GM12878 (cell line): ENCODE measurements around the gene SLC45A1. TPM values are rescaled to one million over a fixed set of nuclear protein-coding genes. Genes with fewer than 3 reads are reported as not detected.

Source experiments
- ATAC-seq: fragments of 200-7000 bp; cut with Tn5 transposase; 3 replicates; pipeline ENCODE4 v1.9.1; 2020; ENCODE audit warnings: mild to moderate bottlenecking, moderate library complexity
- BruUV-seq: library from RNA; stranded (reverse); fragments of 400-500 nt; replicated peaks from 2 replicates; lab custom pipeline; 2021; lab: Mats Ljungman, UMichigan
- CTCF ChIA-PET: fragments of 300-600 bp; sonication (Branson Sonifier 250); formaldehyde crosslinking; extraction: SDS; loops from one replicate; lab custom pipeline; 2021; ENCODE audit warnings: inconsistent platforms; lab: Yijun Ruan, JAX
- POLR2A ChIA-PET: fragments of 350-600 bp; formaldehyde crosslinking; extraction: SDS; loops from one replicate; lab custom pipeline; 2021; ENCODE audit warnings: inconsistent platforms; lab: Charles Lee
- RAD21 ChIA-PET: fragments of 300-600 bp; sonication (Branson Sonifier 250); formaldehyde crosslinking; loops from one replicate; lab custom pipeline; 2023; ENCODE audit warnings: antibody characterized with exemption; ENCODE audit not compliant: unreplicated experiment; lab: Charles Lee
- SMC1A ChIA-PET: fragments of 300-600 bp; sonication (Branson Sonifier 250); formaldehyde crosslinking; loops from one replicate; lab custom pipeline; 2023; ENCODE audit not compliant: unreplicated experiment, uncharacterized antibody; lab: Charles Lee
- DNase-seq: peaks from one replicate; pipeline ENCODE4 v3.0.0-alpha.2; 2011; ENCODE audit warnings: low read depth, low spot score
- FAIRE-seq: peaks from 3 replicates; lab custom pipeline; 2011; peaks lifted over from hg19 to GRCh38; lab: Jason Lieb, UNC
- H2AFZ ChIP-seq: 2 replicates; pipeline ENCODE4 v1.6.0; 2011; ENCODE audit warnings: low read depth, low read length, control low read depth; ENCODE audit not compliant: control insufficient read depth
- H3K27ac ChIP-seq: 2 replicates; pipeline ENCODE4 v1.5.1; 2011; ENCODE audit warnings: control low read depth; ENCODE audit not compliant: control insufficient read depth, insufficient read depth
- H3K27me3 ChIP-seq, 2 experiments: replicated peaks in 1 of 2; 2 replicates each; pipeline versions ENCODE4 v1.6.0 to v1.6.1; 2011; ENCODE audit warnings: low read length in 1 of 2; ENCODE audit not compliant: control insufficient read depth in 2 of 2, insufficient read depth in 2 of 2
- H3K36me3 ChIP-seq, 2 experiments: 2 replicates each; pipeline ENCODE4 v1.5.1; 2011; ENCODE audit warnings: low read length in 1 of 2; ENCODE audit not compliant: control insufficient read depth in 2 of 2, insufficient read depth in 2 of 2
- H3K4me1 ChIP-seq: 2 replicates; pipeline ENCODE4 v1.6.1; 2011; ENCODE audit warnings: mild to moderate bottlenecking, low read length, moderate library complexity, mixed read lengths; ENCODE audit not compliant: control insufficient read depth, insufficient read depth
- H3K4me2 ChIP-seq: 2 replicates; pipeline ENCODE4 v1.6.0; 2011; ENCODE audit warnings: control low read depth; ENCODE audit not compliant: control insufficient read depth, insufficient read depth
- H3K4me3 ChIP-seq: fragments of 200-600 bp; sonication (generic); 2 replicates; pipeline ENCODE4 v1.5.1; 2016
- H3K79me2 ChIP-seq: 2 replicates; pipeline ENCODE4 v1.6.0; 2011; ENCODE audit warnings: low read length; ENCODE audit not compliant: control insufficient read depth, insufficient read depth
- H3K9ac ChIP-seq: 2 replicates; pipeline ENCODE4 v1.8.0; 2011; ENCODE audit warnings: low read length, control low read depth, mixed read lengths; ENCODE audit not compliant: control insufficient read depth, insufficient read depth
- H3K9me3 ChIP-seq: replicated peaks from 3 replicates; pipeline ENCODE4 v1.5.1; 2011; ENCODE audit warnings: mild to moderate bottlenecking, low read length; ENCODE audit not compliant: control insufficient read depth, insufficient read depth
- H4K20me1 ChIP-seq: 2 replicates; pipeline ENCODE4 v1.6.0; 2011; ENCODE audit not compliant: control insufficient read depth, insufficient read depth
- ASH2L ChIP-seq: fragments of 300-600, 200-600 bp; sonication (generic); IDR thresholded peaks from 2 replicates; pipeline ENCODE4 v1.6.1; 2017; ENCODE audit warnings: low read depth, mild to moderate bottlenecking, borderline replicate concordance
- CEBPZ ChIP-seq: fragments of 150-350 bp; IDR thresholded peaks from 2 replicates; pipeline ENCODE4 v1.6.1; 2016; ENCODE audit warnings: low read depth, low read length
- IRF3 ChIP-seq: fragments of 450-650 bp; IDR thresholded peaks from 2 replicates; pipeline ENCODE4 v1.6.1; 2014; ENCODE audit warnings: mild to moderate bottlenecking
- KDM1A ChIP-seq: fragments of 200-600 bp; sonication (generic); IDR thresholded peaks from 2 replicates; pipeline ENCODE4 v1.6.1; 2016; ENCODE audit warnings: borderline replicate concordance
- NRF1 ChIP-seq: conservative IDR thresholded peaks from 2 replicates; pipeline ENCODE4 v1.6.1; 2011; ENCODE audit warnings: mild to moderate bottlenecking, low read depth, low read length, improper control_type of control experiment
- SMC3 ChIP-seq: IDR thresholded peaks from 2 replicates; pipeline ENCODE4 v1.6.1; 2011; ENCODE audit warnings: low read length, improper control_type of control experiment, borderline replicate concordance
- TCF3 ChIP-seq: IDR thresholded peaks from 2 replicates; pipeline ENCODE4 v1.6.1; 2012; ENCODE audit warnings: low read depth, mild to moderate bottlenecking, low read length, borderline replicate concordance; ENCODE audit not compliant: insufficient read depth
- WGBS: methylation state at CpG from one replicate; pipeline ENCODE4 v1.1.6; 2016; ENCODE audit warnings: low lambda C conversion rate; ENCODE audit not compliant: insufficient replicate concordance, insufficient coverage; ENCODE audit errors: missing lambda C conversion rate; 5-methylcytosine and 5-hydroxymethylcytosine counted together
- in situ Hi-C: fragments of 300-500 bp; cut with MboI; formaldehyde crosslinking; loops from 9 replicates; pipeline ENCODE4 v1.14.3; 2018; ENCODE audit warnings: mixed read lengths
- intact Hi-C: fragments of 100-400 bp; cut with micrococcal nuclease; formaldehyde crosslinking; loops from one replicate; pipeline ENCODE4 v1.14.2; 2022; ENCODE audit not compliant: unreplicated experiment
- polyA plus RNA-seq, 11 experiments: library from polyadenylated mRNA; depleted of rRNA in 4 of 11; unstranded in 6 of 11; stranded (reverse) in 5 of 11; fragments of >200 nt; fragmentation: Nextera tagmentation in 4 of 11; fragmentation: Illumina TruSeq in 1 of 11; extraction: Ambion mirVana in 4 of 11; extraction: Trizol in 1 of 11; gene quantifications; 1 replicate in 1 of 11; 2 replicates in 10 of 11; pipeline versions ENCODE4 v1.2.1 to v1.2.3, GENCODE V29; 2011 to 2016; ENCODE audit warnings: inconsistent platforms in 2 of 11, missing spikeins in 2 of 11, low read depth in 1 of 11
- total RNA-seq, 4 experiments: library from RNA; depleted of rRNA in 3 of 4; stranded (reverse); fragments of >200 nt in 3 of 4; fragmentation: Illumina TruSeq in 1 of 4; extraction: Trizol in 1 of 4; gene quantifications; 2 replicates each; pipeline versions ENCODE4 v1.2.1 to v1.2.3, GENCODE V29; 2013 to 2021

Gene SLC45A1
- total and polyA plus RNA-seq, 10 of the 15 experiments (the other 5 are each of a cell fraction or from before 2014, with no cell fraction given): 0.07 to 0.23 (median 0.13) TPM; not detected in 6

GRCh38 chr1:8390707-8391106, 72.8 kb downstream of the SLC45A1 start:
- Histone ChIP-seq H2AFZ (no peak overlapping the region), H3K4me3 (no peak overlapping the region), H3K9me3 (no peaks in the 10 kb centered on the region), H3K79me2 (peaks cover 8% of the 10 kb centered on the region), H3K9ac (no peak overlapping the region), H3K27ac (no peak overlapping the region)
- intact Hi-C loops: loop anchor here (10.0 kb wide), 1 partner anchor 334 kb away; no protein-coding TSS in a partner anchor
- in situ Hi-C loops: no loop called here
- no TSS peak for BruUV-seq
- no peak for TF ChIP-seq SMC3
- no peak for TF ChIP-seq NRF1
- no peak for TF ChIP-seq ASH2L
- no peak for TF ChIP-seq CEBPZ
- TF ChIP-seq TCF3: no peak
- TF ChIP-seq IRF3: no peak
- no peak for TF ChIP-seq KDM1A
- TF ChIP-seq, all 136 proteins: peak for 0
- Histone ChIP-seq H4K20me1 (peaks cover 3% of the 10 kb centered on the region; the same call in 1 of the 2 replicates), H3K36me3 (peaks cover 3 to 13% of the 10 kb centered on the region in 2 experiments), H3K4me2 (no peak overlapping the region), H3K27me3 (no peaks in the 10 kb centered on the region), H3K4me1 (peaks cover 12% of the 10 kb centered on the region)
- FAIRE-seq: no peak
- ChIA-PET CTCF (no interaction called here), RAD21 (no interaction called here), POLR2A (no interaction called here), SMC1A (interaction anchor here (1.0 kb wide), 1 partner anchor 11 kb away, joined by 3 read pairs; no protein-coding TSS in a partner anchor)
- 97% methylated on average over 4 of the region's 4 CpGs for WGBS
- DNase-seq: no peak
- ATAC-seq: no peak
